HG03025 (cell line): Measurements from ENCODE around the gene UXS1.

Experiments used
- ATAC-seq: cut with Tn5 transposase; IDR thresholded peaks from one replicate; pipeline ENCODE4 v1.9.1; 2021; ENCODE audit warnings: mild to moderate bottlenecking, moderate library complexity; ENCODE audit not compliant: unreplicated experiment, low FRiP score

The UXS1 gene

DNA sequence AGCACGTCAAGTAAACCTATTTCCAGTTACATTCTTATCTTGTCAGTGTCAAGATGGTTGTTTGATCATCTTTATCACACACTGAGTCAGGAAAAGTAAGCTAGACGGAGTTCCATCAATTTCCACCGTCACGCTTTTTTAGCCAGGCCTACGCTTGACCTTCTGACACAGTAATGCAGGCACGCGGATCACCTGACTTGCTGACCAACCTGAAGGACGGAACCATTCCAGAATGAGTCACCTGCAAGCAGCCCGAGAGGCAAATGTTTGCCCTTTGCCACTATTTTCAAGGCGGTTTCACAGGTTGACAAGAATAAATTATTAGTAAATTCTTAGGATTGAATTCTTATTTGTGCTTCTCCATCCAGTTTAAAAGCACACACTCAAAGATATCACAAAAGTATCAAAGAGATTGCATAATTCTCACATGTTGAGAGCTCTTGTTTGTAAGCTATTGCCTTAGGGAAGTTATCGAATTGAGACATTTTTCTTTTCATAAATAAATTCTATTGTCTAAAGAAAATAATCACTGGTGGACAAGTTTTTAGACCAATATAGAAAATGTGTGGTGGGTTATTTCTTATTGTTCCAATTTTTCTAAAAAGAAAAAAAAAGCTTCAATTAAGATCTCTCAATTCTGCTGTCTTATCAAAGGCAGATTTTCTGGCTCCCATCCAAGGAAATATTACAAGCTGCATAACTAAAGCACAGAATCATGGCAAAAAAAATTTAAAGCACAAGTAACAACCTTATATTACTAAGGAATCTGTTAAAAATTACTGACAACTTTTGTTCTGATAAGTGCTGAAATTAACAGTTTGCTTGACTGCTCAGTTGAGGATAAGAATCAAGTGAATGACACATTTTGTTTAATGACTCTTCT is 31.9 kb downstream of the UXS1 start:
- no peak for ATAC-seq

DNA sequence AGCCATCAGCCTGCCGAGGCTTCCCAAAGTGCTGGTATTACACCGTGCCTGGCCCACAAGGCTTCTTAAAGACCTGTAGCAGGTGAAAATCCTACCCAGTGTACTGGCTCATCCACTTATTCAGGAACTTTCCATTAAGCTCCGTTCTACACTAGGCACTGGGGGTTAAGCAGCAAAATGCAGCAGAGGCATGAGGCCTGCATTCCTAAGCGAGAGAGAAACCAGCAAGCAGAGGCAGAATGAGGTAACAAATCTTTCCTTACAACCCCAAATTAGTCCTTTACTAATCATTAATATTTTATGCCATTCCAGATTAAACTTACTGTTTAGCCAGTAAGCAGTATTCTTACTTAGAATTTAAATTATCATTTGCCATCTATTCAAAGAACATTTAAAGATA is 32.8 kb downstream of the UXS1 start:
- no peak for ATAC-seq

DNA sequence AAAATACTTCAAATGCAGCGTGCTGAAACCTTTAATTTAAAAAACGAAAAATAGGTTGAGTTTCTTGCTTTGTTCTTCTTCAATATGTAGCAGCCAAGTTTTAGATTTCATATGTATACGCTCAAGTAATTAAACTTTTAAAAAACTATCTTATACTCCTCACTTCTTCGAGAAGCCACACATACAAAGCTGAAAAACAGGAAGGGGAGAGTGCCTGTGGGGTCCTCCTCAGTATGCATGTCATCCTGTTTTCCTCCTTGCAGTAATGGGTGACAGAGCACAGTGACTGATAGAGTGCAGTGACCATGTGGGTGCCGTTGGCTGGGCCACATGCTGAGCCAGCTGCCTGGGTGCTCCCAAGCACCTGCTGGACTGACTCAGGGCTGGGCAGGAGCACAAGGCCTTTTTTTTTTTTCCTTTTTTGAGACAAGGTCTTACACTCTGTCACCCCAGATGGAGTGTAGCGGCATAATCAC is 33.3 kb downstream of the UXS1 start:
- no peak for ATAC-seq

DNA sequence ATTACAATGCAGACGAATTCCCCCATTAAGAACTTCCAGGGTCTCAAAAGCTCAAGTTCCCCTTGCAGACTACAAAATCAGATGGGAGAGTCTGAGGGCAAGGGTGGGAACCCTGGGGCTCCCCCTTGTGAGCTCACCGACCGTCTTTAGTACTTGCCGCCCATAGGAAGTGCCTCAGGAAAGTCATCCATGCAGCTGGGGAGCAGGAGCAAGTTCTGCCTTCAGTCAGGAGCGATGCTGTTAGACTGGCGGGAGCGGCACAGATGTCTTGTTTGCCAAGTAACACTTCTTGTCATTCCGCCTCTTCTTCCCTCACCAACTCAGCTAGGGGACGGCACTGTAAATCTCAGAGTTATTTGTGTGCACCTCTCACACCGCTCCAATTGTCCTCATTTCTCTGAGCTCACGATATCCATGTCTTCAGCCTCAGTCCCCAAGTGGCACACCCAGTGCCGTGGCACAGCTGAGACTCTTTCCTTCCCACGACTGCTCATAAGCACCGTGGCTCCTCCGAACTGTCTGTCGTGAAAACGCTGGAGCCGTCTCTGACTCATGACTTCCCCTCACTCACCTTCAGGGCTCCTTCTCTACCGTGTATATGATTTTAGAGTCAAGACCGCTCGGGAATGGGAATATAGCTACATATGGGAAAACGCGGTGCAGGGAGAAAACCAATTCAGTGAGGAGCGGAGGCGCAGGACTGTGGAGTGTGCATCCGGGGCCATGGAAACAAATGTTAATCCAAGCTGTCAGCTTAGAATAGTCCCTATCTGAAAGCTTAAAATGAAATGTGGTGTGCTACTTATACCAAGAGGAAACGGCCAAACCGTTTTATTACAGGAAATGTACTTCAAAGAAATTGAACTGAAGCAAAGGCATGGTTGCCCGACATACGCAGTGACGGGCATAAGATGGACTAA is 34.0 kb downstream of the UXS1 start:
- no peak for ATAC-seq

DNA sequence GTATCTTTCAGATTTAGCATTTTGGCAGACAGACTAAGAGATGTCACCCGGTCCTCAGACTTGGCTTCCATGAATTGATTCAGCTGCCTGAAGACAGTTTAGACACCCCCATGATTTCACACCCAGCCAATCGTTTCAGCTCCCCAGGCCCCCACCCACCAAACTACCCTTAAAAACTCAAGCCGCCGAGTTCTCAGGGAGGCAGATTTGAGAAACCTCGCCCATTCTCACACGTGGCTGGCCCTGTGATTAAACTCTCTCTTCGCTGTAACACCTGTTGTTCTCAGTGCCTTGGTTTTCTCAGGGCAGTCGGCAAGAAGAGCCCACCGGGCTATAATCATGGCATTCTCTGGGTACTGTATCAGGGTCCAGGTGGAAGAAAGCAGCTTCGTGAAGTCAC is 35.2 kb downstream of the UXS1 start:
- ATAC-seq: no peak

DNA sequence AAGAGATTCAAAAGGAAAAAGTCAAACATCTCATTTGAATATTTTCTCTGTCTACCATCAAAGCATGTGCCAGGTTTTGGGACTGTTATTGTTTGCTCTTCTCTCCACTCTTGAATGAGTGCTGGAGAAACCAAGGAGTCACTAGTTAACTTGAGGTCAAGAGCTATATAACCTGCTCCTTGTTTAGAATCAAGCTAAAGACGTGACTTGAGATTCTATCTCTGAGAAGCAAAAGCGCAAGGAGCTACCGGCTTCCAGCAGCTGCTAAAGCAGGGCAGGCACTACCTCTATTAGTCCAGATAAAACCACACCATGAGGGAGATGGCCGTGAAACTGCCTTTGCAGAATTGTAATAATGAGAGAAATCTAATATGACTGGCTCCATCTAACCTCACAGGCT is 36.0 kb downstream of the UXS1 start:
- ATAC-seq: no peak

DNA sequence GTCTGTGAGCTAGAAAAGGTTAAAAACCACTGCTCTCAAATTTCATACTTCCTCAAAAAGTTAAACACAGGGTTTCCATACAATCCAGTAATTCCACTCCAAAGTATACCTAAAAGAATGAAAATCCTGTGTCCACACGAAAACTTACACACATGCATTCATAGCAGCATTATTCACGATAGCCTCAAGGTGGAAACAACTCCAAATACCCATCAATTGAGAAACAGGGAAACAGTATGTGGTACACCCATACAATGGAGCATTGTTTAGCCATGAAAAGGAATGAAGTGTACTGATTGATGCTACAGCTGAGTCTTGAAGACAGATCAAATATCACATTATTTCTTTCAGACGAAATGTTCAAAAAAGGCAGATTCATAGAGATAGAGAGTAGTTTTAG is 36.7 kb downstream of the UXS1 start:
- ATAC-seq: no peak

DNA sequence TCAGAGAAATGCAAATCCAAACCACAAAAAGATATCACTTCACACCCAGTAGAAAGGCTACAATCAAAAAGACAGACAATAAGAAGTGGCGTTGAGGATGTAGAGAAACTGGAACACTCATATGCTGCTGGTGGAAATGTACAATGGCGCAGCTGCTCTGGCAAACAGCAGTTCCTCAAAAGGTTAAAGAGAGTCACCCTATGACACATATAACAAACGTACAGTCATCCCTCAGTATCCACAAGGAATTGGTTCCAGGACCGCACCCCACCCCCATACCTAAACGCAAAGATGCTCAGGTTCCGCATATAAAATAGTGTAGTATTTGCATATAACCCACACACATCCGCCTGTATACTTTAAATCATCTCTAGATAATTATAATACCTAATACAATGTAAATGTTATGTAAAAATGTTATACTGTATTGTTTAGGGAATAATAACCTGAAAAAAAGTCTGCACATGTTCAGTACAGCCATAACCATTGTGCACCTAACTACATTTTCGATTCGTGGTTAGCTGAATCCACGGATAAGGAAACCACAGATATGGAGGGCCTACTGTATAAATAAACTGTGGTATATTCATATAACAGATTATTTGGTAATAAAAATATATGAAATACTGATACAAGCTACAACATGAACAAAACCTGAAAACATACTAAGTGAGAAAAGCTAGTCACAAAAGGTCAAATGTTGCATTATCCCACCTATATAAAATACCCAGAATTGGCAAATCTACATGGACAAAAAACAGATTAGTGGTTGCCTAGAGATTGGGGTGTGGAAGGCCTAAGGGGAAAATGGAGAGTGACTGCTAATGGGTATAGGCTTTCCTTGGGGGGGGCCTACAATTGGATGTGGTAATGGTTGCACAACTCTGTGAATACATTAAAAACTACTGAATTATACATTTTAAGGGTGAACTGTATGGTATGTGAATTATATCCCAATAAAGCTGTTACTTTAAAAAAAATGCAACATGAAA is 37.5 kb downstream of the UXS1 start:
- no peak for ATAC-seq

DNA sequence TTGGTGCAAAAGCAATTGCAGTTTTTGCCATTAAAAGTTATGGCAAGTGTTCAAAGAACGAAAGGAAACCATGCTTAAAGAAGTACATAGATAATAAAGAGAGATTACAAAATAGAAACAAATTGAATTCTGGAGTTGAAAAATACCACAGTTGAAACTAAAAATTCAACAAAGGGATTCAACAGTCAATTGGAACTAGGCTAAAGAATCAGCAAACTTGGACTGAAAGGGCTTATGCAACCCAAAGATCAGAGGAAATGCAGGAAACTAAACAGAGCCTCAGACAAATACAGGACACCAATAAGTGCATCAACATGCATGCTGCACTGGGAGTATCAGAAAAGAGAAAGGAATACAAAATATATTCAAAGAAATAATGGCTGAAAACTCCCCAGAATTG is 40.3 kb downstream of the UXS1 start:
- no peak for ATAC-seq

DNA sequence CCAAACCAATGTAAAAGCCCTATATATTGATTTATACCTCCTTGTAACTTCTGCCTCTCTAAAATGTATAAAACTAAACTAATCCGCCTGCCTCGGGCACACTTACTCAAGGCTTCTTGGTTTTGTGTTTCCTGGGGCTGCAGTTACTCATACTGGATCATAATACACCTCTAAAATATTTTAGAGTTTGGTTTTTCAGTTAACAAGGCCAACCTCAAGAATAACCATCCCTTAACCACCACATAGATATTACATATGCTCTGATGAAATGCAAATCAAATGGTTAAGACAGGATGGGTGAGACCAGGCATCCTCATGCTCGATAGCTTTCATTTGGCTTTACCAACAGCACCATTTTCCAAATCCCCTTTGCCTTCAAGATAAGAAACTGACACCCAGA is 46.4 kb downstream of the UXS1 start:
- no peak for ATAC-seq

DNA sequence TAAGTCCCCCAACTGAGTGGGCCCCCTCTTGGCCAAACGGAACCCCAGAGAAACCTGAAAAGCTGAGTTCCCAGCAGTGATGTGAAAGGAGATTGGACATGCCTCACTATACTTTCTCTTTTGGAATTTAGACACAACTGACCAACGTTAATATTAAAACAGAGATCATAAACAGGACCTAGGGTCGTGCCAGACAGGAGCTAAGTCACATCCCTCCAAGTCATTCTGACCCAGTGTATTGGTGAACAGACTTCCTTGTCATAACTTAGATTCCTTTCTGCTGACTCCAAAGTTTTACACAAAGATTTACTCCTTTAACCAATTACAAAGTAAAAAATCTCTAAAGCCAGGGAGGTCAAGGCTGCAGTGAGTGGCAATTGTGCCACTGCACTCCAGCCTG is 46.9 kb downstream of the UXS1 start:
- no peak for ATAC-seq

DNA sequence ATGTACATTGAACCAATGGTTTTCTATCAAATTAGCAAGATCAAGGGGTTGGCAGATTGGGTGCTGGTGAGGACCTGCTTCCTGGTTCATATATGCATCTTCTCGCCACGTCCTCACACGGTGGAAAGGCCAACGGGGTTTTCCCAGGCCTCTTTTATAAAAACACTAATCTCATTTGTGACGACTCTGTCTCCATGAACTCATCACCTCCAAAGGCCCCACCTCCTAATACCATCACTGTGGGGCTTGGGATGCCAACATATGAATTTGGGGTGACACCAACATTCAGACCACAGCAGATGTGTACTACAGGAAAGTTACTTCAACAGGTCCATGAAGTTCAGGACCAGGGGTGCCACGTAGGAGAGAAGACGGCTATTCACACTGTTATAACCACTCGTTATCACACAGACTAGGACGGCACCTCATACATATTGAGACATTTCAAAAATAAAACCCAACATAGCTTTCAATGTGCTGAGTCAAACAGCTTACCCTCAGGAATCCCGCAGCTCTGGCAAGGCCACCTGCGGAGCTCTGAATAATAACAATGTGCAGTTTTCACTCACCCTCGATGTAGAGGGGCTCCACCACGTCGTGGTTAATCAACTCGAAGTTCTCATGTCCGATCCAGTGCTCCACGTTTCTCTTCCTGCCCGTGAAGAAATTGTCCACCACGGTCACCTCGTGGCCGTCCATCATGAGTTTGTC is 49.3 kb downstream of the UXS1 start:
- no peak for ATAC-seq

DNA sequence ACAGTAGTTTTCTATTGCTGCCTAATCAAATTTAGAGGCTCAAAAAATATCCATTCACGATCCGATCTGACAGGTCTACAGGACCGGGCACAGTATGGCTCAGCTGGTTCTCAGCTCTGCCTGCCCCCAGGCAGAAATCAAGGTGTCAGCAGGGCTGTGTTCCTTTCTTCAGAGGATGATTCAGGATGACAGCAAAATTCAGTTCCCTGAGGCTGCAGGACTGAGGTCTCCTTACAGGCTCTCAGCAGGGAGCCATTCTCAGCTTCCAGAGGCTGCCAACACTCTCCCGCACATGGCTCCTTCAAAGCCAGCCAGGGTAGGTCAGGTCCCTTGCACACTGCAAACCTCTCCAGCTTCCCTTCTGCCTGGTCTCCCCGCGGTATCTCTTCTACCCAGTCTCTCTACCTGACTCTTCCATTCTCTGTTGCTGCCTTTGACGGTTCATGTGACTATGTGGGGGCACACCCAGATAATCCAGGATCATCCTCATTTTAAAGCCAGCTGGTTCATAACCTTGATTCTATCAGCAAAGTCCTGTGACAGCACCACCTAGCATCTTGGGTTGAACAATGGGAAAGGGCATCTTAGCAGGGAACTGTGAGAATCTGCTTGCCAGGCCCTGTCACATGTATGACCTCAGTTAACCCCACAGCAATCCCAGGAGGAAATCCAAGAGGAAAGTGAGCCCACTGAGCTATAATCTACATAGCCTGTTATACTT is 50.4 kb downstream of the UXS1 start:
- ATAC-seq: no peak

DNA sequence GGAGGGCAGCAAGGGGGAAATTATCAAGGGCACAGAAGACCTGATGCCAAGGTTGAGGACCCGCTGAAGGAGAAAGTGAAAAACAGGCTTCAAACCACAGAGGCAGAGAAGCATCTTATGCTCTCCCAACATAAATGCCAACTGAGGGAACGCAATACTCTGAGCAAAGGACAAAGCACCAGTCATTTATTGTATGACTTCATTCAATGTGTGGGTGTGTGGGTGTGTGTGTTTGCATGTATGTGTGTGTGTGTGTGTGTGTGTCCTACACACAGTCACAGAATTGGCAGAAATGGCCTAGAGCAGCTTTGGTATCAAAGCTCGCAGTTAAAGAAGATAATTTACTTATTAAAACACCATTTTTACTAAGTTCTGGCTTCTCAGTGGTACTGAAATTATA is 51.4 kb downstream of the UXS1 start:
- ATAC-seq: no peak

DNA sequence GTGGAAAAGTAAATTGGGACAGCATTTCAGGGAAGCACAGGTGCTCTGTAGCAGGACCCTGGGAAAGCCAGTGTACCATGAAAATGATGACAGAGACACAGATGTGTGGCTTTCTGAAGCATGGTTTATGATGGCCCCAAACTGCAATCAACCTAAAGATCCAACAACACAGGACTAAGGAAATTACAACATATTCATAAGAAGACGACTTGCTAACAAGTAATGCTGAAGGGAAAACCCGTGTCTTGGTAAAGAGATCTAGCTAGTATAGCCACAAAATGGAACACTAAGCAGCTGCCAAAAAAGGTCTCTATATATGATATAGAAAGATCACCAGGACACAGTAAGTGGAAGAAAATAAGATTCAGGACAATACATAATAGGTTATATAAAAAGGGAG is 53.2 kb downstream of the UXS1 start:
- ATAC-seq: no peak

DNA sequence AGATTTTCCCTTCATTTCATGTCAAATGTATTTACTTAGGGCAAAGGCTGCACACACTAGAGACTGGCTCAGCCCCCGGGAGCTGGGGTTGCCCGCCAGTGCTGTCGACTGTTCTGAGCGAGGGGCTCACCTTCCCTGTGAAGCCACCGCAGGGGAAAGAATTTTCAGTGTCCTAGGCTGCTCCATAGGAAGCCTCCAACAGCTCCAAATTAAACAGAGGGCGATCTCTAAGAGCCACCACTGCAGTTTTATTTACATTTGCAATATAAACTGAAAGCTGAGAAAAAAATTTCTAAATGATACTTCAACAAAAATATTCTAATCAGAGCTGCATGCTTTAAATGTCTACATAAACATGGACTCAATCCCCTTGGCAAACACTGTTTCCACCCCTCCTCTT is 54.0 kb downstream of the UXS1 start:
- no peak for ATAC-seq

DNA sequence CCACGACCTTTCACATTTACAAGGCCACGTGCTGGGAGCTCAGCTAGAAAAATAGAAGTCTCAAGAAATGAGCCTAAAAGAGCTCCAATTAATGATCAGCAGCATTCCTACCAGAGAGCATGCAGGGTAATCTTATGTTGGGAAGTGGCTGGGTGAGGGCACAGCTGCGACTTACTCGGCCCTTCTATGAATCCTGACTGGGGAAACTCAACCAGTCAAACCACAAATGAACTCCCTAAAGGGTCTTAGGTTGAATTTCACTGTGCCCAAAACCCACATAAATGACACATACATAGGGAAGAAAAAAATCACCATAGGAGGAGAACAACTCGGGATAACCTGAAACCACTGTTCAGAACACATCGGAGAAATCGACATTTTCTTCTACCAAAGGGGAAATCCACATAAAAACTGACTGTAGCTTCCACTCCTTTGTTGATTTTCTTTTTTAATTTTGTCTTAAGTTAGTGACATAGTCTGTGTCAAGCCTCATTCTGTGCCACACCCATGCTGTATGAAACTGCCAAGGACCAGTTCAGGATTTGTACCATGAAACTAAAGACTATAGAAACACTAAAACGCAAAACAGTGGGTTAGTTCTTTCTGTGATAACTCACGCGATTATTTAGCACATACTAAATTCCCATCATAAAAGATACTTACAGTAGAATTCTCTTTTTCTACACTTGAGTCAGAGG is 54.7 kb downstream of the UXS1 start:
- ATAC-seq: no peak

DNA sequence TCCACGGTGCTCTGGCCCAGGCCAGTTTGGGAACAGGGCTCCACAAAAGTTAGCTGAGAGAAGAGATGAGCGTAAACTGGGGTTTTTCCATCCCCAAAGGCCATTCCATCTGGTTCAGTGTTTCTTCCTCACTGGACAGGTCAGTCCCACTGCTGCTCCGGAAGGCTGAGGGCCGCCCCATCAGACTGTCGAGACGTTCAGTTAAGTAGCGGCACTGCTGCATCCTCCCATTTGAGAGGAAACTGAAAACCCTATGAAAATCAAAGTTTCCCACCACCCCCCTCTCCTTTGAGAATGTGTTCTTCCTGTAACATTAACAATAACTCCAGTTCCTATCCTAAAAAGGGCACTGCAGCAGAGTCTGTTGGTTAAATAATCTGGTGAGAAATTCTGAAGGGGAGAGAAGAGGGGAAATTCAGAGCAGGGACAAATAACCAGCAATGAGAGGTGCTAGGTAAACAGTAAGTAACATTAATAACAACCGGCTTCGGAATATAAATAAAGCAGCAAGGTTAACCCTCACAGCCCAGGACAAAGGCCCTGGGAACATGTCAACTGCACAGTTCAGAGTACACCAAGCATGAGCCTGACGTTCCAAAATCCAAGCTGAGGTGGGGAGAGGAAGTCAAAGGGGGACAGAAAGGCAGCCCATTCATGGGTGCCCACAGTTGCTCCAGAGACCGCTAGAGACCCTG is 55.4 kb downstream of the UXS1 start:
- ATAC-seq: no peak
